KG1 (cell line): ENCODE data around the gene GCK.

Experiments used
- DNase-seq: peaks from one replicate; lab custom pipeline; 2025; lab: John Stamatoyannopoulos, UW

The GCK gene

DNA sequence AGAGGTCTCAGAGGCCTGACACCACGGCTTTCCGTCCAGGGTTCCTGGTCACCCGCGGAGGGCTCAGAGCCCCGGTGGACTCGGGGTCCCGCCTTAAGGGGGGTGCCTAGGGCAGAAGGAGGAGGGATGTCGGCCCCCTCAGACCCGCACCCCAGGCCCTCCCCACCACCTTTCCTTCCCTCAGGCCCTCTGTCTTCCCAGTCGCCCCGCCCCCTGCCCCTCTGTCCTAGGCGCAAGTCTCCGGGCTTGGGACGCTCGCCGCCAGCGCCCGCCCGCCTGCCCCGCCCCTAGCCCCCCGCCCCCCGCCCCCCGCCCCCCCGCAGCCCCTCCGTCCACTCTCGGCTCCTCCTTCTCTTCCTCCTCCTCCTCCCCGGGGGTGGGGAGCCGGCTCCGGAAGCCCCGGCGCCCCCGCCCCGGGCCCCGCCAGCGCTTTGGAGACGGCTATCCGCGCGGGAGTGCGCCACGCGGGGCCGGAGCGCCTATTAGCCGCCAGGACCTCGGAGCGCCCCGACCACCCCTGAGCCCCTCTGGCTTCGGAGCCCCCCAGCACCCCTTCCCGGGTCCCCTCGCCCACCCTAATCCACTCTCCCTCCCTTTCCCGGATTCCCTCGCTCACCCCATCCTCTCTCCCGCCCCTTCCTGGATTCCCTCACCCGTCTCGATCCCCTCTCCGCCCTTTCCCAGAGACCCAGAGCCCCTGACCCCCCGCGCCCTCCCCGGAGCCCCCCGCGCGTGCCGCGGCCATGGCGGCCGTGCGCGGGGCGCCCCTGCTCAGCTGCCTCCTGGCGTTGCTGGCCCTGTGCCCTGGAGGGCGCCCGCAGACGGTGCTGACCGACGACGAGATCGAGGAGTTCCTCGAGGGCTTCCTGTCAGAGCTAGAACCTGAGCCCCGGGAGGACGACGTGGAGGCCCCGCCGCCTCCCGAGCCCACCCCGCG is 85.0 kb downstream of the GCK start, which contains the start of gene AEBP1:
Gene AEBP1 (plus strand): TSS at position 423 of the 937 bp plus-strand sequence. CDS start 321 bp downstream, at position 744.
- no peak for DNase-seq

DNA sequence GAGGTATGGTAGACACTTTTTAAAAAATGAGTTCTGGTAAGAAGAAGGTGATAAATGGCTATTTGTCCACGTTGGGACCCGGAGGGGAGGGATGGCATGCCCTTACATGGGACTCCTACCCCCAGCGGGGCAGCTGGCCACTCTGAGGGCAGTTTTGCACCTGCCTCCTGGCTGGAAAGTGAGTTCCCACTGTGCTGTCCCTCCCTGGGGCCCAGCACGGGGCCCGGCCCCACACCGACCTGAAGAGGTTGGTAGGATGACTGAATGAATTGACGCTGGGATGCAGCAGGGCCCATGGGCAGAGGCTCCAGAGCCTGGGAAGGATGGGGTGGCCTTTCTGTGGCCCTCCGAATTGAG is 85.7 kb downstream of the GCK start:
- no peak for DNase-seq

DNA sequence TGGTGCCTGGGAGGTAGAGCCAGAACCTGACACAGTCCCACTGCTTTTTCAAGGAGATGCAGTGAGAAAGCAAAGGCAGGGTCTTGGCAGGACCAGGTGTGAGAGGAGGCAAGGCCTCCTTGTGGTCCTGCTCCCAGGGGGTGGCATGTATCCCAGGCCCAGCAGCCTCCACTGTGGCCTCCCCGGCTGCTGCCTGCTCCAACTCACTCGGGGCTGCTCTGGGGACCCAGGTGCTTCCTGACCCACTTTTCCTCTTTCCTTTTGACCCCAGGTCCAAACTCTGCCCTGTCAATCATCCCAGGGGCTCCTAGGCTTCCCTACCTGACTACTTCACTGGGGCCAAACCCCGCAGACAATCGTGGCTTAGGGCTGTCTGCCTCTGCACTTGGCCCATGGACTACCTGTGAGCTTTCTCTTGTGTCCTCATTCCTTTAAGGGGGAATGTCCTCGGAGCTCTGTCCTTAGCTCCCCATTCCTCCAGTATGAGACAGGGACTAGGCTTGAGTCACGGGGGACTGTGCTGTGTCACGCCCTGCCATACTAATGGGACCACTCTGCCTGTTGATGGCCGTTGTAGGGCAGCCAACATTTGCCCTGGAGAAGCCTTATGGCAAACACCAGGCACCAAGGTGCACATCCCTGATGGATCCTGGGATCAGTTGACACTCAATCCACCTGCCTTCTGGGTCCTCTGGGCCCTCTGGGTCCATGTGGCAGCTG is 86.2 kb downstream of the GCK start:
- no peak for DNase-seq

DNA sequence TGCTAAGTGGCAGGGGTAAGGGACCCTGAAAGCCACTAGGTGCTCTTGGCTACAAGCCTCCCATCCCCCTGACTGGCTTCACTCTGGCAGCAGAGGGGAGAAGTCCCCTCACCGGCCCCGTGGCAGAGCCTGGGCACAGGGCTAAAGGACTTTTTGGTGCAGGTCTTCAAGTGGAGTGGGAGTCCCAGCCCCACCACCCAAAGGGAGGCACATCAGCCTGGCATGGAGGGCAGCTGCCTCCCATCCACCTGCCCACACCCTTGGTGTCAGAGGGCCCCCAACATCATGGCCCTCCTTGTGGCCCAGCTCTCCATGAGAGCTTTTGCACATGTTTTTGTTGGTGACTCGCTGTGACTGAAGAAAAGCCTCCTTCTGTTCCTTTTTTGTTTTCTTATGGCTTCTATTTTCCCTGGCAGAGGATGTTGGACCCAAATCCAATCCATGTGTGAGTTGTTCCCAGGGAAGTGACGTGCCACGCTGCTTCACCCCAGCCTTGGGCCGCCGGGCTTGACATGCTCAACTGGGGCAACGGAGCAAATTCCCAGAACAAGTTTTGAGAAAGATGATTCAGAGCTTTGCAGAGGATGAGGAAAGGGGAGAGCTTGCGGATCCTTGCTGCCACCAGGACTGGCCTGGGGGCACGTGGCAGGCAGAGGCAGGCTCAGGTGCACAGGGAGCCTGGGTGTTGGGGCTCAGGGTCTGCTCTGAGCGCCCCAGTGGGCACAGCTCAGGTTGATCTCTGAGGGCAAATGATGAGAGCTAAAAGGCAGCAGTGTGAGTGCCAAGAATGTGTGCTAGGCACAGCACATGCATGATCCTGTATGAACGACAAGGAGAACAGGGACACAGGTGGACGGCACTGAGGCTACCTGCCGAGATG is 87.0 kb downstream of the GCK start:
- no peak for DNase-seq

DNA sequence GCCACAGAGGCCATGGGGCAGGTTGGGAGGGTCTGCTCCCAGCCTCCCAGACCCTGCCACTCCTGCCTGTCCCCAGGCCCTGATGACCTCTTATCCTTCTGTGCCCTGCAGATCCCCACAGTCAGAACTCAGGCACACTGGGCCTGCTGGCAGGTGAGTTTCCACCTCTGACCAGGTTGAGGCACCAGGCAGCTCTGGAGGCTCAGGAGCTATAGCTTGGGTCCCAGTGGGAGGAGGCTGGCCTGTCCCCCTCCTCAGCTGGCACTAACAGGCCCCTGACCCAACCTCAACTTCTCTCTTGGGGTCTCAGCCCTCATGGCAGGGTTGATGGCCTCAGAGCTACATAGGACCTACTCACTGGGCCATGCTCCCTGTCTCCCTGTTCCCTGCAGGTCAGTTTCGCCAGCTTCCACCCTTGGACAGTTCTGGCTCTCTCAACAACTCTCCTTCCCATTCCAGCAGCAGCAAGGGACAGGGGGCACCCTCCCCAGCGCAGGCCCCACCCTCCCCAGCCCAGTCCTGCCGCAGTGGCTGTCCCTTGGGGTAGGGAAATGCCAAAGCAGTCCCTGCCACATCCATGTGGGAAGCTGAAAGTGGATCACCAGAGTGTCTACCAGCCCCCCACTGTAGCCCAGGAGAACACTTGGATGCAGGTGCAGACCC is 87.8 kb downstream of the GCK start:
- DNase-seq: no peak

DNA sequence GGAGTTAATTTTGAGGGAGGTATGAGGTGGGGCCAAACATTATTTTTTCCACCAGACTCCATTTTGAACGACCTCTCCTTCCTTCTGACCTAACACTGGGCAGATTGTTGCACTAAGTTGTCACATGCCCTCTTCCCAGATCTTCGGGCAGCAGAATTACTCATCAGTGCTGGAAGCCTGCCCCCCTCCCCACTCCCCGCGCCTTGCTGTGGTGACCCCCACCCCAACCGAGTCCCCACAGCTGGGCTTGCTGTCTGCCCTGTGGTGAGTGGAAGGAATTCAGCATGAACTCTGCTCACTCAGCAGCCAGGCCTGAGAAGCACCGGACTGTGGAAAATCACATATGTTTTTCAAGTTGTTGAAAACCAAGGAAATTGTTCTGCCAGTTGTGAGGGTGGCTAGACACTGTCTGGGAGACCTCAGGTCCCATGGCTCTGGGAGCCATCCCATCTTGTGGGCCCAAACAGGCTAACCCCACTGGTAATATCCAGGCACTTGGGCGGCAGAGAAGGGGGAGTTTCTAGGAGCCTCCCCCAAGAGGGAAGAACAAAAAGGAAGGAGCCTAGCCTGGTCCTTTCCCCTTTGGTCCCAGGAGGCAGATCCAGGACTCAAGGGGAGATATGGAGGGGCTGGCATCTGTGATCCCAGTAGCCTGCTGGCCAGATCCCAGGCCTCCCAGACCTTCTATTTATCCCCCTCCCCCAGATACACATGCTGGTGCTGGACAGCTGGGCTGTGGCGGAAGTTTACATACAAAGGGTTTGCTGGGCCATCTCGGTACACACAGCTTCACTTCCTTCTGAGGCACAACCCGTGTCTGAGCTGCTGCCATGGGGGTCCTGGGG is 88.6 kb downstream of the GCK start:
- DNase-seq: no peak

DNA sequence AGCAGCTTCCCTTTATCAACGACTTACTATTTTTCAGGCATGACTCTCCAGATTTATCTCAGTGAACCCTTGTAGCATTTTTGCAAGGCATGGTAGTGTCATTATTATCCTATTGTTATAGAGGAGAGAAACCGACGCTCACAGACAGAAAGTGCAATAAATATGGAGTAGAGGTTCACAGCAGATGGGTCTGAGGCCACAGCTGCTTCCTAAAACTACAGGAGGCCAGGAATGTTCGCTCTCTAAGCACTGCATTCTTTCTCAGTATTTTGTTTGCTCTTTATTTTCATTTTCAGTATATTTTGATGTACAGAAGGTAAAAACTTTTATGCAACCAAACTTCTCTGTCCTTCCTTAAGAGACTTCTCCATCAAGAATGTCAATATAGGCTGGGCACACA is 89.6 kb downstream of the GCK start:
- no peak for DNase-seq

DNA sequence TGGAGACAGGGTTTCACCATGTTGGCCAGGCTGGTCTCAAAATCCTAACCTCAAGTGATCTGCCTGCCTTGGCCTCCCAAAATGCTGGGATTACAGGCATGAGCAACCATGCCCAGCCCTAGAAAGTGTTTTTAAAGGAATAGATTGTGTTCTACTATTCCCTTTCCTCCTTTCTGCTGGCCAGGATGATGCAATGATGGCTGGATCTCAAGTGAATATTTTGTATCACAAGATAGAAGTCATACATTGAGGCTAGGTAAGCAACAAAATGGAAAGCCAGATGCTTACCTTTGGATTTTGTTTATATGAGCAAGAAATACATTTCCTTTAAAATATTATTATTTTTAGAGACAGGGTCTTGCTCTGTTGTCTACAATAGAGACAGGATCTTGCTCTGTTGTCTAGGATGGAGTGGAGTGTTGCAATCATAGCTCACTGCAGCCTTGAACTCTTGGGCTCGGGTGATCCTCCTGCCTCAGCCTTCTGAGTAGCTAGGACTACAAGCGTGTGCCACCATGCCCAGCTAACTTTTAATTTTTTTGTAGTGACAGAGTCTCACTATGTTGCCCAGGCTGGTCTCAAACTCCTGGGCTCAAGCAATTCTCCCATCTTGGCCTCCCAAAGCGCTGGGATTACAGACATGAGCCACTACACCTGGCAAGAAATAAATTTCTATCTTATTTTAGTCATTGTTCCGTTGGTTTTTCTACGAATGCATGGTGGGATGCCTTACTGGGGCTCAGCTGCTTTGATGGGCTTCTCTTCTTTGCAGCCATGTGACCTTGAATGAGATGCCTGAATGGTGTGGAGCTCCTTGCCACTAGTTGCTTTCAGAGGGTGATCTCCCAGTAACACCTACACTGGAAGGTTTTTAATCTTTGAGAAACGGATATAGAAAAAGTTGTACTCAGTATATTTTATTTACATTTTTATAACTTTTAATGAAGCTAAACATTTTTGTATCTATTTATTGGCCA is 90.9 kb downstream of the GCK start:
- DNase-seq: no peak

DNA sequence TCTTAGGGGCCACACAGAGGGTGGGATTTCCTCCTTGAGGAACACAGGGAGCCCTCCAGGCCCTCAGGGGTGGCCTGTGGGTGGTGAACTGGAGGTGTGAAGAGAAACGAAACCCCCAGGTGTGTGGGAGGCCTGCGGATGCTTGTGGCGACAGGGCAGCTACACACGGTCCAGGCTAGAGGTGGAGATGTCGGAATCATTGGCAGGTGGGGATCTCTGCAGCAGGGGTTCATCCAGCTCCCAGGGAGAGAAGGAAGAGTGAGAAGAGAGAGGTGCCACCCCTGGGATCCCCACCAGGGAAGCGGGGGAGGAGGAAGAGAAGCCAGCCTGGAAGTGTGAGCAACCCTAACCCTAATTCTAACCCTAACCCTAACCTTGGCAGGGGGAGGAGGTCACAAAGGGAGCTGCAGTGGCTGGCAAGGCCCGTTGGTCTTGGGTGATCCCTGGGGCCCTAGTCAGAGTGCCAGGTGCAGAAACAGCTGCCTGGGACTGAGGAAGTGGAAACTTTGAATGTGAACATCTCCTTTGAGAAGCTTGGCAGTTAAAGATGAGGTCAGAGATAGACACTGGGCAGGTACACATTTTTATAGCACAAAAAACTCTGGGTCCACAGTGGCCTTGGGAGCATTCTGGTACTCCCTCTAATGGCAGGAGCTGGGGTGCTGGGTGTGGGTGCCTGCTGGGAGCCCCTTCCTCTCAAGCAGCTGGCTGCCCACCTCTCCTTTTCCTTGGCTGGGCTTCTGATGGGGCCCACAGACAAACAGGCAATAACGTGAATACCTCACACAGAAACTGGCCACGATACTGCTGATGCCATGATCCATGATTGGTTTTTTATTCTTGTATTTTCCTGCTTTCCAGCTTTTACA is 91.9 kb downstream of the GCK start:
- DNase-seq: no peak

DNA sequence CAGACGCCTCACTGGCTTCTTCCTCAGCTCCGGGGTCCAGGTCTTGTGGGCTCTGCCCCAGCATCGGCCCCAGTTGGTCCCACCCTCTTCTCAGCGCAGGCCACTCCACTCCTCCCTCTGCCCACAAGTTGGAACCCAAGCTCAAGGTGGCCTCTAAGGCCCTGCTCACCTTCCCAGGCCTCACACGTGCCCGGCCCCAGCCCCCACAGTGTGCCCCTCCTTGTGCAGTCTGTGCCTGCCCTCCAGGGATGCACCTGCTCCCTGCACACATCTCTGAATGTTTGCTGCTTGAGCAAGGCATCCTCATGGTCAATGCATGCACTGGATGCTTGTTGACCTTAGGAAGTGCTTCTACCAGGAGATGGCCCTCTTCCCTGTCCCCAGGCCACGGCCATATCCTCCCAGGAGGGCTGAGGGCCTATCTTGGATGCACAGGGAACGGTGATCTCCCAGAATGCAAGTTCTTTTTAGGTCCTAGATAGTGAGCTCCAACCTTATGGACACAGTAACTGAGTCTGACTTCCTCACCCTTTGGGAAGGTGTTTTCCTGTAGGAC is 92.8 kb downstream of the GCK start:
- DNase-seq: no peak

DNA sequence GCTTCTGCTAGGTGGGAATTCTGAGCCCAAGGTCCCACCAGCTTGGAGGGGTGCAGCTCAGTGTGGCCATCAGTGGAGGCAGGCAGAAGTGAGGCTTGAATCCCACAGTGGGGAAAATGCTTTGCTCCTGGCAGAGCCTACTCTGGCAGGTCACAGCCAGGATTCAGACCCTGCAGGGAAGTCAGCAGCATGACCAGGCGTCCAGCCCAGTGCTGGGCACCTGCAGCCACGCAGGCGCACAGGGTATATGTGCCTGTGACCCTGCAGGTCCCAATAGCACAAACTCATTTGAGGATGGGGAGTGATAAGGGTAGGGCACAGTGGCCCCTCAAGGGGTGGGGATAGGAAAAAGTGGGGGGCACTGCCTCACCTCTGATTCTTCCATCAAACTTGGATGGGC is 93.5 kb downstream of the GCK start:
- no peak for DNase-seq

DNA sequence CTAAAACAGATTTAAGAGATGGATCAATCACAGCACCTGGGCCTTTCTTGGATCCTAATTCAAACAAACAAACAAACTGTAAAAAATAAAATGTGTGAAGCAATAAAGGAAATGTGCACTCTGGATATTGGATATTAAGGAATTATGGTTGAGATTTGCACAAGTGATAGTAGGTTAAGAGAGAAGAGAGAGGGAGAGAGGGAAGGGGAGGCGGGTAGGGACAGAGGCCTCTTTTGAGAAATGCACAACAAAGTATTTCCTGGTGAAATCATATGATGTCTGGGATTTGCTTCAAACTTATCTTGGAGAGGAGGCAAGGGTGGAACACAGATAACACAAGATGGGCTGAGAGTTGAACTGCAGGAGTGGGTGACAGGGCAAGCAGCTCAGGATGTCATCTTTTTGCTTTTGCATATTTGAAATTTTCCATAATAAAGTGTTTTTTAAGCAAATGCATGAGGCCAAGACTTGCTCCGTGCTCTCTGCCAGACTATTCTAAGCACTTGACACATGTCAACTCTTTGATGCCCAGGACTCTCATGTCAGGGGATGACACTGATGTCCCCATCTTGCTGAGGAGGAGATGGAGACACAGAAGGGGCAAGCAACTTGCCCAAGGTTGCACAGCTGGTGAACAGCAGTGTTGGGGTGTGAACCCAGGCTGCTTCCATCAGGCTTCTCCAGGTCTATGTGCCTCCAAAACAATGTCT is 94.2 kb downstream of the GCK start:
- no peak for DNase-seq

DNA sequence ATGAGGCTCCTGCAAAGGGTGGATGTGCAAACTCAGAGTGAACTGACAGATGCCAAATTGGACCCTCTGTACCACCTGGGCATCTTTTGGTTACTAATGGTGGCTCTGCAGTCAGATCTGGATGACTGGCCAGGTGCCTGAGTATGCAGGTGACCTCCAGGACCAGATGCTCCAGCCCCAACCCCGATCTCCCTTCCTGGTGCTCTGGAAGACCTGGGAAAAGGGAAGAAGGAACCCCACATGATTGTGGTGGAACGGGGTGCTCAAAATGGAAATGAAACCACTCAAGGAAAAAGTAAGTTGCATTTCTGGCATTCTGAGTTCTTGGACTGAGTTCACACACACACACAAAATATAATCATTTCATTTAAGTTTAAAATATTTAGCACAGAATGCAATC is 94.9 kb downstream of the GCK start:
- DNase-seq: no peak
